Stimulated activated CD4-positive, alpha-beta T cell treated with anti-CD3 and anti-CD28 coated beads, Interleukin-4, amount 100 ng/mL, for 24 hours (primary cell): ENCODE measurements around the gene SCN1A.
"Not testable (repeated sequence)": the region's sequence is repeated elsewhere in the genome, so short reads cannot be mapped to it uniquely, and the experiment has no call there.

ENCODE experiments used
- DNase-seq: peaks from one replicate; pipeline ENCODE4 v3.0.0-alpha.2; 2020

Gene SCN1A

DNA sequence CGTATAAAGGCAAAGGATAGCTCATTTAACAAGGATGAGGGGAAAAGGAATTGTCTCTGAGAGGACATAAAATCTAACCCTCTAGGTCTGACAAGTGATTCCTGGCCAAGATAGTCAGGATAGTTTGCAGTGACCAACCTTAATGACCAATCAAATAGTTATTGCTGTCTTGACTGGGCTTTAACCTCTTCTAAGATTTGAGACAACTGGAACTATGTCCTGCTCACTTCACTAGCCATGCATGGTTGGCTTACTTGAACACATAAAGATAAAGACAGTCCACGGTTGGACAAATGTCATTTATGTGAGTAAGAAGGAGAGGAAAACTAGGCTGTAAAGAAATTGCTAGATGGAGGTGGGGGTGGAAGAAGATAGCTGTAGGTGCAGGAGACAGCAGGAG, 53.8 kb downstream of the SCN1A start:
- no peak for DNase-seq

DNA sequence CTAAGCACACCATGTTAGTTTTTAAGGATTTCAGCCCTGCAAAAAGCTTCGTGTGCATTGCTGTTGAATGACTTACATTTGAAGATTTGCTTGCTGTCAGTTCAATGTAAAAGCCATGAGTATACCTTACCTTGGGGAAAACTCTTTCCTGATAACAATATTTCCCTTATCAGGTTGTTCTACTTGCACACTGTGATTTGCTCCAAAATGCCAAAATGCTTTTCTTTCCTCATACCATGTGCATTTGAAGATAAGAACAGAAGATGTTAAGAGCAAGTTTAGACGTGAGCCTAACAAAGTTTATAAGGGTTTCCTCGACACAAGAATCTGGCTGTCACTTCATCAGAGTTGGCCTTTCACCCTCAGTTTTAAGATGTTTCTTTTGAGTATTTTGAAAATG, 57.6 kb downstream of the SCN1A start:
- no peak for DNase-seq

DNA sequence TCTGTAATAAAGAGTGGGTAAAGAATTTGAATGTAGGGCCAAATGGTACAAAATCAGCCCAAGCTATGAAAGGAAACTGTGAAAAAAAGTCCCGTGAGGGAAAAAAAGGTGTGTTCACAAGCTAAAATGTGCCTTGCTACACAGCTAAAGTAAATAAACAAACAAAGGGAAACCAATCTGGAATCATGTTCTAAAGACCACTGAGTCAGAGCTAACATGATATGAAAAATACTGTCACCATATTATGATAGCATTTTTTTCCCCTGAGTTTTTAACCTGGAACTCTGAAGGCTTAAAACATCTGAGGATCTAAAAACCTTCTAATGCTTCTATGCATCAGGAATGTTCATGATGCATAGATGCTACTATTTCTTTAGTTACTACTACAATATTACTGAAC, 58.8 kb downstream of the SCN1A start:
- no peak for DNase-seq

DNA sequence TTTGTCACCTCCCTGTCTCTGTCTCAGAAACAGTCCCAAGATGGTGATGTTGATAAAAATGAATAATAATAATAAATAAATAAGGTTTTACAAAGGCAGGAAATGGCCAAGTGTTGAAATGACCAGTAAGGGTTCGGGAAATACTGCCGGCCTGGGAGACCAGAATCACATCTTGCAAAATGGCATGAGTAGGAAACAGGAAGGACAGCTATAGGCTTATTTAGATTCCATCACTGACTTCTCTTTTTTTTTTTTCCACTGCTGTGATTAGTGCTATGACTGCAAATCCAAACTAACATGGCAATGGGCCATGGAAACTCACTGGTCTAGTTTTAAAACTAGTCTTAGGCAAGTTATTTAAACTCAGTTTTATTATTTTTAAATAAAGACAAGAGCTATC, 60.6 kb downstream of the SCN1A start:
- DNase-seq, result no peak

DNA sequence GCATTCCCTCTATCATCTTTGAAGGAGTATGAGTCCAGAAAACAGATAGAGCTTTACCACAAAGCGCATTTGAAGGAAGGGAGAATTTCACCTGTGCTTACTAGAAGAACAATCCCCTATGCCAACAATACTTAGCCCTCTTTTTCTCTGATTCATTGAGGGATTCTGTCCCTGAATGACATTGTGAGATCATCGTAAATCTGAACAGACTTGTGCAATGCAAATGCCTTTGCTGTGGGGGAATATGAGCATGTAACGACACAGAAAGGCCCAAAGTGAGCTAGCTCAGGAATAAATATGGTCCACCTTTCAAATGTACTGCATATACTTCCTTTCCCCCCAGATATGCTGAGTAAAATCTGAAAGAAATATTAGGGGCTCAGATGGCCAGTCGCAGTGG, 67.6 kb downstream of the SCN1A start:
- no peak for DNase-seq

DNA sequence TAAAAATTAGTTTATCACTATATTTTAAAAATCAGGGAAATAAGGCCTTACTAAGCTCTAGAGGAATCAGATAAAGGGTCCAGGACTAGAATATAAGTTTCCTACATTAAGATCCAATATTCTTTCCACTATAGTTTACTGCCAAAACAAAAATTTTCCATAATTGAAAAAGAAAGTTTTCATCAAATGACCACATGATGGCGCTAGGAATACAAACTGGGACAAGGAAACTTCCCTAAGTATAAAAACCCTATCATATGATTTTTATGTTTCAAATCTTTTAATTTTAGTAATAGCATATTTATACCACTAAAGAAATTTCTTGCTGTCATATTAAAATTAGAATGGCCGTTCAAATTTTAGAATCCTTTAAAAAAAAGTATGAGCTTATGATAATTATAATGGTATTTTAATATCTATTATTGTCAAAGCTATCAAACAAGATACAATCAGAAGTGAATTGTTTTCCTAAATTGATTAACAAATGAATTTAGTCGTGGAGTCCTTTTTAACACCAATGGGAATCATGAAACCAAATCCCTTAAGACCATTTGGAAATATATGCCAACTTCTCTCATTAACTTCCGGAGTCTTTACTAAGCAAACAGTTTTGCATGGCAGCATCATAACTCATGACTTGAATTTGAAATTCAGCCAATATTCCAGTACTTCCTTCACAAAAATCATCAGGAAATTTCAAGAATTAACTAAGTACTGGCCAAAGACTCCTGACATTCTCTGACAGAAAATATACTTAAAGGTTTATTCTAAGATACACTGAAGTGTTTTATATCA, 70.3 kb downstream of the SCN1A start:
- no peak for DNase-seq

DNA sequence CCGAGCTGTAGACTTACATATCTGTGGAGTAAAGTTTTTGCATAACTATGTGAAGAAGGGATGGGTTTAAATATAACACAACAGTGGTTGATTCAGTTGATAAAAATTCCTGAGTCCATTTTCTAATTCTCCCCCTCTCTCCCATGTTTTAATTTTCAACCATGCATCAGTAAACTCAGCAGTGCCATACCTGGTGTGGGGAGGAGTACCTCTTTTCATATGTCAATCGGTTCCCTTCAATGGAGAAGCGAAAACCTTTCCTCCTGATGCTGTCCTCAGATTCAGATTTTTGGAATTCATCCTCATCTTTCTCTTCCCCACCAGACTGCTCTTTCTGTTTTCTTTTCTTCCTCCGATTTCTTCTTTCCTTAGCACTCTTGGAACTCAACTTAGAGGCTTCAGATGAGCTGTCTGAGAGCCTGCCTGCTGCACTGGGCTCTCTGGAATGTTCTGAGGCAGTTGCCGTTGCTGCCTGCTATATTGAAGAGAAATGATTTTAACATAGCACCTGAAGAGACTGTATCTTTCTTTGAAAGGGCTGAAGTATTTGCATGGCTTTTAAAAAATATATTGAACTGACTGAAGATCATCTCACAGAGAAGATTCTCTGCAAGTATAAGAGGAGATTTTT, 82.9 kb downstream of the SCN1A start:
- no peak for DNase-seq

DNA sequence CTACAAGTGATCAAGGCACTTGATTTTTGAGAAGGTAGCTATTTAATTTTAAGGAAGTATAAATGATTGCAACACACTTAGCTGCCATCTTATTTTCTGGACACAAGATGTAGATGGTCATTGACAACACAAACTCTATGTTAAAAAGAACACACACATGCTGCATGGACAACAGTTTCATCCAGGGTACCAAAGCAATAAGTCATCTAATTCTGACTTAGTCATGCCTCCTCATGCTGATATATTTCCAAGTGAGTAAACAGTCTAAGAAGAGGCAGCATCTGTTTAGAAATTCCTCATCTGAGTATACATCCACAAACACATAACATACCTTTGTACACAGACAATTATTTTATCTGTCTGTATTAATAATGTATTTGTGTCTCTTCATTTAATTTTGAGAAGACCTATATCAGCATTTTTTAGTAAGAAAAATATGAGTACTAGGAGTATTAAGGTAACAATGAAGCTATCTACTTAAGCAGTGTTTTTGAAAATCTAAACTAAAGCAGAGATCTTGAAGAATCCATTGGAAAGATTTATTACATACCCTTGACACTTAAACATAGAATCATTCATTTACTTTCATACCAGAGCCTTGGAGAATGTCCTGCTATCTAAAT, 84.9 kb downstream of the SCN1A start:
- DNase-seq, result no peak

DNA sequence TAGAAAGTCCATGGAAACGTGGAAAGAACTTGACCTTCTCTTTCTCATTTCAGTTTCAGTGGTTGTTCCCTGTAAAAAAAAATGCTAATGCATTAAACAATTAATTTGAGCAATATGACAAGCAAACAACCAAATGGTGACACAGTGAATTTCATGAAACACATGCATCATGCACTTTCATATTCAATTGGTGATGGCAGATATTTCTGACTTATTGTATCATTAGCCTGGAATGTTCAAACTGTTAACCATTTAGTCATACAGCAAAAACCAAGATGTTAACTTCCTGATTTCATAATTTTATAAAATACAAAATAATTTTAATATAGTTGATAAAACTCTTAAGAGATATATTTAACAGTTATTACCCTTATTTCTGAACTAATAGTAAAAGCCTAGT, 85.5 kb downstream of the SCN1A start:
- no peak for DNase-seq

DNA sequence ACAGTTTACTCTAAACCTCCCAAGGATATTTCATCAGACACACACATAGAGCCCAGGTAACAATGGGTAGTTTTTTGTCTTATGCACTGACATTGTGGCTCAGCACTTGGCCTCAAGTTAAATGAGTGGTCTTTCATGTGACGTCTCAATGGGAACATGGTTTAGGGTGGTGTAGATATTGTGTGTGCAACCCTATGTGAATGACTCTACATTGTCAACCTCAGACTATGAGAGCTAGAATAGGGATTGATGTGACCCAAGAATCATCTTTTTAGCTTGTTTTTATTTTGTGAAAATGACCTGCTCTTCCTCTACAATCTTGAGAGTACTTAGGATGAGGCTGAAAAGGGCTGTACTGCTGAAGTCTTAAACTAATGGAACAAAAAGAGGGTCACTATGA, 86.2 kb downstream of the SCN1A start:
- DNase-seq, result no peak

DNA sequence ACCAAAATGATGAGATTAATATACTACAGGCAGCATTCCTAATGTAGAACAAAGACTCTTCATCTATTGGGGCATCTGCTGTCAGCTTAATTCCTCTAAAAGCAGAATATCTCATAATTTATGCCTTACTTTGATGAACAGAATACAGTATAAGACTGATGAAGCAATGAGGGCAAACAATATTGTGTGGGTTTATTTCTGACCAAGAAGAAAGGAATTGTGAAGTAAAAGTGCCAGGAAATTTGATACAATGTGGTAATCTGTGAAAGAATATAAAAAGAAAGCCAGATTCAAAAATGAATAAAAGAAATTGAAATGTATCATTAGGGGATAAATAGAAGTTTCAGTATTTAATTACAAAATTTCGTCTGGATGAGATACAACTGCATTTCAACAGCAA, 95.5 kb downstream of the SCN1A start:
- DNase-seq, result no peak

DNA sequence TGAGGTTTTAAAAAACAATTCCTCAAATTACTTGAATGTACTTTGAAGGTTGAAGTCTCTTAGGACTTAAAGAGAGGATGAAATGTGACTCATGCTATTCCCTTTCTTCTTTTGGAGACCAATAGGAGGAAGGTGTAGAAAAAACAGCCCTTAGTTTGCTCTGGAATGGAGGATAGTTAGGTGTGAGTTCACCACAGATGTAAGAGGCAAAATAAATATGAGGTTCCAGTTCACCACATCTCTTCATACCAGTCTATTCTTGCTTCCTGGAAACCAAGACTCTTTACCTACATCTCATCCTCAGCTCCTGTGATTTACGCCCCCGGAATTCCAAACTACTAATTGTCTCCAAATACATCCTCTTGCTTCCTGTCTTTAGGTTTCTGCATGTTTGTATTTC, 96.8 kb downstream of the SCN1A start:
- no peak for DNase-seq

DNA sequence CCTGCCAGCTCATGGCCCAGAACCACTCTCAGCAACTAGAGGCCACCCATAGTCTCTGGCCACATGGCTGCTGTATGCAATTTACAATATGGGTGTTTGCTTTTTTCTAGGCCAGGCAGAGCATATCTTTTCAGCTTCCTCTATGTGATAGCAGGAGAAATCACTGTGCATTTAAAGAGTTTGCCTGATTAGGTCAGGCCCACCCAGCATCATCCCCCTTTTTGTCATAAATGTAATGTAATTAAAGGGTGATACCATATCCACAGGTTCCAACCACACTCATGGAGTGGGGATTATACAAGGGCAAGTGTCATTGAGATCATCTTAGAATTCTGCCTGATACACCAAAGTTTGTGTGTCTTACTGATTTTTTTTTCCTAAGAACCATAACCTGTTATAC, 102.5 kb downstream of the SCN1A start:
- DNase-seq, result no peak

DNA sequence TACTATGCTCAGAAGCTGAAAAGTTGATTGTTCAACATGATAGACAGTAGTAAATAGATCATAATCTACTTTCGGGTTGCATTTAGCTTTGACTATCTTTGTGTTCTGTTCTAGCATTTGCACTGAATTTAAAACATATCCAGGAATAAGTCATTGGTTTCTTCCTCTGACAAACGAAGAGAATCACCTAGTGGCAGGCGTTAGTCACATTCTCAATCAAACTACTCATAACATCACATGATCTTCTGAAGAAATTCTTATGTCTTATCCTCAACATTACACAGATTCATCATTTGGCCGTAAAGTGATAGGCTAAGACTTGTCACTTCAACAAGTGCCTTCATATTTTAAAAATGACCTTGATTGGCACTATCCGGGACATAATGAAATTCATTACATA, 110.6 kb downstream of the SCN1A start:
- DNase-seq, result no peak

DNA sequence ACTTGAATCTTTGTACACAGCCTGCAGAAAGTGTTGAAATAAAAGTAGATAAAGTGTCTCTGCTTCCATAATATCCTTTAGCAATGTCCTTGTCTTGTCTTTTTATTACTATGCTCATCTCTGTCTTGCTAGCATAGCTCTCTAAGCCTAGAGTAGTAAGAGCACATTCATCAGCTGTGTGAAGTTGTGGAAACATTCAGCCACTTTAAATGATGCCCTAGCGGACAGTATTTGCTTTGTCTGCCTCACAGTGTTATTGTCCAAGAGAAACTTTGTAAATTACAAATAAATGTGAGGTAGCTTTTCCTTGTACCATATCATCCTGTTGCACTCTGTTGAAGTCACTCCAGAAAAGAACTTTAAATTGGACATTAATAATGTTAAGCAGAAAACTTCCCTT, 113.9 kb downstream of the SCN1A start:
- DNase-seq, result no peak

DNA sequence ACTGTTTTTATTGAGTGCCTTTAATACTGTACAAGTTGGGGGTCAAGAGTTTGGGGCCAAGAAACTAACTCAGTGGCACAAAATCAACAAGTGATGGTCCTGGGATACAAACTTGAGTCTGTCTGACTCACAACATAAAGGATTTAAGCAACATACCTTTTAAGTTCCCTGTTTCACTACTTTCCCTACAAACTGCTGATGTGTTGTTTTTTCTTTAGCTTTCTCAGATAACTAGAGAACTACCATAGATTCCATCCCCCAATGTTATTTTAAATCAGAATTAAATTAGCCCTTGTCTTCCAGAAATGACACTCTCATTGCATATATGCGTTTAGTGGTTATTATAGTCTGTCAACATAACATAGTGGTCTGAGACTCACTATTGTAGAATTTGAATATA, 116.2 kb downstream of the SCN1A start:
- no peak for DNase-seq

DNA sequence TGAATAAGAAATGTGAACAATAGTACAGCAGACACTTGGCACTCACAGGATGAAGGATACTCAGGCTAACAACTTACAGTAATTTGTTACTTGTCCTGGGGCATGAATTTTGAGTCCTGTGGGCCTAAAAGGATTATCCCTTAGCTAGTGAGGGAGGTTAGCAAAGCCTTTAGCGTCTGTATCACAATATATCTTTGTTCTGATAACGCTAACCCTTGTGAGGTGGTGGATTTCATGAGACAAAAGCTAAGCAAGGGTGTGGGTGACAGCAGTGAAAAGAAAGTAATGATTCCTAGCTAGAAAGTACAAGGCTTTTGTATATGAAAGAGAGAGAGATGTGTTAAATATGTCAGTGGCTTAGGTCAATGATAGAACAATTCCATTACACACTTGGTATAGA, 127.4 kb downstream of the SCN1A start:
- DNase-seq, result no peak

DNA sequence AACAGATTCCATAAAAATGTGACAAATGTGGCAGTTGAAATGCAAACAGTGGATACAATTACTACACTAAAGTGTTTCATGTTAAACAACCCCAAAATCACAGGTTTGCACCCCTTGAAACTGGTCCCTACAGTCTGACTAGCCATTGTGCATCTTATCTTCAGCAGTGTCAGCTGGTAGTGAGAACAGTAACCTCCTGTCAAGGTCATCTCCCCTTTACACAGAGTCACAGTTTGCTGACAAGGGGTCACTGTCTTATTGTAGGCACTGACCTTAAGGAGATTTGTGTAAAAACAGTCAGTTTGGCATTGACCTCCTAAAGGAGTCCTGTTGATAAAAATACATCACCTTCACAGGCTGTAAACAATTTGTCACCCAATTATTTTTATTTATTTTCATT, 137.0 kb downstream of the SCN1A start:
- no peak for DNase-seq

DNA sequence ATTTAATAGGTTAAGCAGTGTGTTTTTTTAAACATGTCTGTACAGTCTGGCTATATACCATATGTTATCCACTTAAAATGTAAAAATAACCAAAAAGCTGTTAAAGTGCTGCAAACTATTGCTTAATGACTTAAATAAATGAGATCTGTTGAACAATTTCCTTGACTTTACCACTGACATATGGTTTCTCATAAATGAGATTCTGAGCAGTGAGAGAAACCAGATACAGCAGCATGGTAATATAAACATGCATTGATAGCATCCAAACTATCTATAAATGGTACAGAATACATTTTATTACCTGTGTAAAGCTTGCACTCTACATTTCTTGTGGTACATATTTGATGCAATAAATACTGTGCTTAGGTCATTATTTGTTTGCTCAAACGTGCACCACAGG, 138.0 kb downstream of the SCN1A start:
- DNase-seq, result no peak

DNA sequence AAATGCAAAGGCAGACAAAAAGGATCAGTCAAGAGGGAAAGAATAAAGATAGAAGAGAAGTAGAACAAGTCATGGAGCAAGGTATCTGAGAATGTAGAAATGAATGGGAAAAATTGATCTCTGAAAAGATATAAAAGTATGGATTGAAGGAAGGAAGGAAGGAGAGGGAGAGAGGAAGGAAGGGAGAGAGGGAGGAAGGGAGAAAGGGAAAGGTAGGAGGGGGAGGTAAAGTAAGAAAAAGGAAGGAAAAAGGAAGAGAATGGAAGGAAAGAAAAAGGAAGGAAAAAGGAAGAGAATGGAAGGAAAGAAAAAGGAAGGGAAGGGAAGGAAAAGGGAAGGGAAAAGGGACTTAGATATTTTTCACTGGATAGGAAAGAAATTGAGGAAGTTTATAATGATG, 142.7 kb downstream of the SCN1A start:
- DNase-seq, result no peak

DNA sequence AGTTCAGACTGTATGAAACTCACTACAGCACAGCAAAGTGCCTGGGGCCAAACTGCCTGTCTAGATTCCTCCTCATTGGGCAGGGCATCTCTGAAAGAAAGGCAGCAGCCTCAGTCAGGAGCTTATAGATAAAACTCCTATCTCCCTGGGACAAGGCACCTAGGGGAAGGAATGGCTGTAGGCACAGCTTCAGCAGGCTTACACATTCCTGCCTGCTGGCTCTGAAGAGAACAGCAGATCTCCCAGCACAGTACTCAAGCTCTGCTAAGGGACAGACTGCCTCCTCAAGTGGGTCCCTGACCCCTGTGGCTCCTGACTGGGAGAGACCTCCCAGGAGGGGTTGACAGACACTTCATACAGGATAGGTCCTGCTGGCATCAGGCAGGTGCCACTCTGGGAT, 155.7 kb downstream of the SCN1A start:
- not testable (repeated sequence) for DNase-seq

DNA sequence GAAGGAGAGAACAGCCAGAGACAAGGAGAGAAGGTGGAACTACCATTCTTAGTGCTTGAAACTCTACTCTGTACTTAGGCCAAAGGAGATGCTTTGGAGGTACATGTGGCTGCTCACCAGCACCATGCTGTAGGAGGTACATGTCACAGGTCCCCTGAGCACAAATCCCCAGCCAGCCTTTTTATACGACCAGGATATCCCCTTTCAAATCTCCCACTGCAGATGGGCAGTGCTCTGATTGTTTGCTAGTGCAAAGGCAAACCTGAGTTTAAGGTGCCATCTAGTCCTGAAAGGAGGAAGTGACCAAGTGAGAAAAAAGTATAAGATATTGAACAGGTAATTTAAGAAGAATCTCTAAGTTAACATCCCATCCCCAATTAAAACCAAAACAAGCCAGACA, 157.2 kb downstream of the SCN1A start:
- no peak for DNase-seq

DNA sequence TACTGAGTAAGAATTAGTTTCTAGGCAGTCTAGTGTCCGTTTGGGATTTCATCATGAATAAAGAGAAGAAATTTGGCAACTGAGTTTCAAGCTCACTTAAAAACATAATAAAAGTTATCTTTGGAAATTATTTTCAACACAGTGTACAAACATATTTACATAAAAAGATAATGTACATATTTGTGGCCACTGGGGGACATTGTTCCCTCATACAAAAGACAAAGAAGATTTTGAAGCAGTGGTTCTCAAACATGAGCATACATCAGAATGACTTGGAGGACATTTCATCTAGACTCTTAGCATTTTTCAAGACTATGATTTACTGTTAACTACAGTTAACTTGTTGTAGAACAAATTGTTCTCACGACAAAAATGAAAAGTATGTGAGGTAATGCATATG, 158.6 kb downstream of the SCN1A start:
- DNase-seq, result no peak

DNA sequence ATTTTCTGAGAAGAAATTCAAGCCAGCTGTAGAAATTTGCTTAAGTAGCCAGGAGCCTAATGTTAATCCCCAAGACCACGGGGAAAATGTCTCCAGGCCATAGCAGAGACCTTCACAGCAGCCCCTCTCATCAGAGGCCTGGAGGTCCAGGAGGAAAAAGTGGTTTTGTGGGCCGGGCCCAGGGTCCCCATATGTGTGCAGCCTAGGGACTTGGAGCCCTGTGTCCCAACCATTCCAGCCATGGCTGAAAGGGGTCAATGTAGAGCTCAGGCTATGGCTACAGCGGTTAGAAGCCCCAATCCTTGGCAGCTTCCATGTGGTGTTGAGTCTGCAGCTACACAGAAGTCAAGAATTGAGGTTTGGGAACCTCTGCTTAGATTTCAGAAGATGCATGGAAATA, 160.1 kb downstream of the SCN1A start:
- DNase-seq, result no peak

DNA sequence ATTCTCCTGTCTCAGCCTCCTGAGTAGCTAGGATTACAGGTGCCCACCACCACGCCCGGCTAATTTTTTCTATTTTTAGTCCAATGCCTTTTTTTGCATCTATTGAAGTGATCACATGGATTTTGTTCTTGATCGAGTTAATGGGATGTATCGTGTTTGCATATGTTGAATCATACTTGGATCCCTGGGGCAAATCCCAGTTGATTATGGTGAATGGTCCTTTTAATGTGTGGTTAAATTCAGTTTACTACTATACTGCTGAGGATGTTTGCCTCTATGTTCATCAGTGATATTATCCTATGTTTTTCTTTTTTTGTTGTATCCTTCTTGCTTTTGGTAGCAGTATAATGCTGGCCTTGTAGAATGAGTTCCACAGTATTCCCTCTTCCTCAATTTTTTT, 166.0 kb downstream of the SCN1A start:
- DNase-seq, result no peak
